OCI-LY1 (cell line): ENCODE results near the gene TRPV6.

ENCODE experiments used
- EZH2 ChIP-seq: fragments of 200-600 bp; sonication (generic), shearing (Covaris generic); IDR thresholded peaks from 2 replicates; pipeline ENCODE4 v1.8.0; 2017; ENCODE audit warnings: borderline replicate concordance, mixed run types, mild to moderate bottlenecking, antibody characterized with exemption, low read length, moderate library complexity, mixed read lengths
- TF ChIP-seq, protein P1 (sequence below): fragments of 200-600 bp; sonication (generic), shearing (Covaris generic); IDR thresholded peaks from 2 replicates; pipeline ENCODE4 v1.5.1; 2017; ENCODE audit warnings: mild to moderate bottlenecking, antibody characterized with exemption, low read length, moderate library complexity, mixed read lengths

- TF ChIP-seq, protein P1, sequence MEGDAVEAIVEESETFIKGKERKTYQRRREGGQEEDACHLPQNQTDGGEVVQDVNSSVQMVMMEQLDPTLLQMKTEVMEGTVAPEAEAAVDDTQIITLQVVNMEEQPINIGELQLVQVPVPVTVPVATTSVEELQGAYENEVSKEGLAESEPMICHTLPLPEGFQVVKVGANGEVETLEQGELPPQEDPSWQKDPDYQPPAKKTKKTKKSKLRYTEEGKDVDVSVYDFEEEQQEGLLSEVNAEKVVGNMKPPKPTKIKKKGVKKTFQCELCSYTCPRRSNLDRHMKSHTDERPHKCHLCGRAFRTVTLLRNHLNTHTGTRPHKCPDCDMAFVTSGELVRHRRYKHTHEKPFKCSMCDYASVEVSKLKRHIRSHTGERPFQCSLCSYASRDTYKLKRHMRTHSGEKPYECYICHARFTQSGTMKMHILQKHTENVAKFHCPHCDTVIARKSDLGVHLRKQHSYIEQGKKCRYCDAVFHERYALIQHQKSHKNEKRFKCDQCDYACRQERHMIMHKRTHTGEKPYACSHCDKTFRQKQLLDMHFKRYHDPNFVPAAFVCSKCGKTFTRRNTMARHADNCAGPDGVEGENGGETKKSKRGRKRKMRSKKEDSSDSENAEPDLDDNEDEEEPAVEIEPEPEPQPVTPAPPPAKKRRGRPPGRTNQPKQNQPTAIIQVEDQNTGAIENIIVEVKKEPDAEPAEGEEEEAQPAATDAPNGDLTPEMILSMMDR = no peak
- TF ChIP-seq EZH2 = no peak
Observed at GRCh38 chr7:142915315-142915714, 29.8 kb upstream of the TRPV6 start.
